Retinal pigment epithelial cell (primary cell): Measurements from ENCODE around the gene THRB.
"Not testable (repeated sequence)": the region's sequence is repeated elsewhere in the genome, so short reads cannot be mapped to it uniquely, and the experiment has no call there.

Experiments
- DNase-seq: peaks from one replicate; pipeline ENCODE4 v3.0.0-alpha.2; 2010; ENCODE audit warnings: low read depth
- H3K4me3 ChIP-seq: 2 replicates; pipeline ENCODE4 v1.5.1; 2011; ENCODE audit warnings: mild to moderate bottlenecking, low read length, control low read depth, moderate library complexity
- TF ChIP-seq, protein P1 (sequence below): conservative IDR thresholded peaks from 2 replicates; pipeline ENCODE4 v1.5.1; 2011; ENCODE audit warnings: low read depth, low read length, control low read depth, inconsistent platforms

Gene THRB

DNA sequence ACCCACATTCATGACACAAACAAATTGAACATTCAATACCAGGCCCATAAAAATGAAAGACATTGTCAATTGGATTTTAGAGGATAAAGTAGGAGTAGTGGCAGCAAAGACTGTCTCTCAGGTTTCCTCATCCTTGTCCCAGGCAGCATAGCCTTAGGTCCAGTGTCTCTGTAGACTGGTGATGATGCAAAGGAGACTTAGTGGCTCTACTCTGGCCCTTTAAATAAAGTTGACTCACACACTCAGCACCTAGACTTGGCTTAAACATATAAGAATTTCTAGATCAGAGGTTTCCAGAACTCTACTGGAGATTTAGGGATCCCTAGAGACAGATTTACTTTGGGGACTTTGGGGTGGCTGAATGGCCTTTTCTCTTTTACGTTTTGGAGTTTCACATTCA, 382.9 kb downstream of the THRB start:
- TF ChIP-seq, protein P1, sequence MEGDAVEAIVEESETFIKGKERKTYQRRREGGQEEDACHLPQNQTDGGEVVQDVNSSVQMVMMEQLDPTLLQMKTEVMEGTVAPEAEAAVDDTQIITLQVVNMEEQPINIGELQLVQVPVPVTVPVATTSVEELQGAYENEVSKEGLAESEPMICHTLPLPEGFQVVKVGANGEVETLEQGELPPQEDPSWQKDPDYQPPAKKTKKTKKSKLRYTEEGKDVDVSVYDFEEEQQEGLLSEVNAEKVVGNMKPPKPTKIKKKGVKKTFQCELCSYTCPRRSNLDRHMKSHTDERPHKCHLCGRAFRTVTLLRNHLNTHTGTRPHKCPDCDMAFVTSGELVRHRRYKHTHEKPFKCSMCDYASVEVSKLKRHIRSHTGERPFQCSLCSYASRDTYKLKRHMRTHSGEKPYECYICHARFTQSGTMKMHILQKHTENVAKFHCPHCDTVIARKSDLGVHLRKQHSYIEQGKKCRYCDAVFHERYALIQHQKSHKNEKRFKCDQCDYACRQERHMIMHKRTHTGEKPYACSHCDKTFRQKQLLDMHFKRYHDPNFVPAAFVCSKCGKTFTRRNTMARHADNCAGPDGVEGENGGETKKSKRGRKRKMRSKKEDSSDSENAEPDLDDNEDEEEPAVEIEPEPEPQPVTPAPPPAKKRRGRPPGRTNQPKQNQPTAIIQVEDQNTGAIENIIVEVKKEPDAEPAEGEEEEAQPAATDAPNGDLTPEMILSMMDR = no peak
- no peak overlapping the region for H3K4me3 ChIP-seq
- DNase-seq = no peak

DNA sequence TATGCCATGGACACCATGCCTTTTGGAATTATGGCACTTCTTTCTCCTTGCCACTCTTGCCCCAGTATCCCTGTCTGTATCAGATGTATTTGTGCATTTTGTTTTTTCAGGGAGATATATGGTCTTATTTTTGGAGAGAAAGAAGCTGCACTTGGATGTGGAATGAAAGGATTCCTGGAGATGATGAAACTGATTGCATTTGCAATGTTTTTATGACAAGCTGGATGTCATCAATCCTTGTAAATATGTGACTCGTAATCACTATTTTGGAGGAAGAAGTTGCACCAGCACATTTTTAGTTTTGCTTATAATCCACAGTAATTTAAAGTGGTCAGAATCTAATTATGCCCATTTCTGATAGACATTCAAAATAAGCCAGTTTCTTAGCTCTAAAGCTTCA, 384.6 kb downstream of the THRB start:
- TF ChIP-seq, protein P1 = no peak
- no peak for DNase-seq
- H3K4me3 ChIP-seq = no peak overlapping the region

DNA sequence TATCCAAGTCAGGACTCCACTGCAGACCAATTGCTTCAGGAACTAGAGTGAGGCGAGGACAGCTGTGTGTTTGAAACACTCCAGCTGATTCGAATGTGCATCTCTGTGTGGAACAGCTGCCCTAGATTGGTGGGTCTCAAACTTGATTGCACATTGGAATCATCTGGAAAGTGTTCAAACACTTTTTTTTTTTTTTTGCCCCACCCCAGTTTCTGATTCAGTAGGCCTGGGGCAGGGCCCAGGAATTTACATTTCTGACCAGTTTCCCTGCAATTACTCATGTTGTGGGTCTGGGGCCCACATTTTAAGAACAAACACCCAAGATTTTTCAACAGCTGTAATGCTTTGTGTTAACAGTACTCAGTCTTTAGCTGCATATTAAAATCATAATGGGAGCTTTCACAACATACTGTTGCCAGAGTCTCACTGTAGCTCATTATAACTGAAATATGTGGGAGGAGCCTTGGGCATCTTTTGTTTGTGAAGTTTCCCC, 392.9 kb downstream of the THRB start:
- DNase-seq = no peak
- TF ChIP-seq, protein P1 = no peak
- no peak overlapping the region for H3K4me3 ChIP-seq

DNA sequence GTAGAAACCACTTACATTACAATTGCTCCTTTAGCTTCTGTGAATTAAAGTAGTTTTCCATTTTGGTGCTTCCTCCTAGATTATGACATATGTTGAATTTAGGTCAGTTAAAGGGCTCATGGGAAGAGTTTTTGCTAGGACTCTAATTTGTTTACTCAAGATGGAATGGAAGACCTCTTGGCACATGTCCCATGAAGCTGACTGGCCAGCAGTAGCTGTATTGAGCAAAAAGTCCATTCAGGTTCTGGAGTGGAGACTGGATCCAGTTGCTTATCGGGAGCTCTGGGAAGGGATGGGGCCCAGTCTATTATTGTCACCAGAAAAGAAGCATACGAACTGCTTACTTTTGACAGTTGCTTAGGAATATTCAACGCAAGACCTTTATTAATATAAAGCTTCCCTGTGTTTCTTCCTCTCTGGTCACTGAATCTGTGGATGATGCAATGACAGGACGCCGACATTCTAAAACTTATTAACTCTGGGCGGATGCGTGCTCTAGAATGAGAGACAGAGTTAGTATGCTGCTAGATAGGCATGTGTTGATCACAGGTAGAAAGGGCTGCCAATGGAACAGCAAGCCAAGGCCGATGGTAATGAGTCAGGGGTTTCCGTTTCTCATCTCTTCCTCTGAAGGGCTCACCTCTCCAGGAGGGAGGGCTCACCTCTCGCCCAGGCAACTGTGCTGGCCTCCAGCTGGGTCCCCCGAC, 393.8 kb downstream of the THRB start:
- H3K4me3 ChIP-seq = no peak overlapping the region
- no peak for DNase-seq
- TF ChIP-seq, protein P1 = no peak

DNA sequence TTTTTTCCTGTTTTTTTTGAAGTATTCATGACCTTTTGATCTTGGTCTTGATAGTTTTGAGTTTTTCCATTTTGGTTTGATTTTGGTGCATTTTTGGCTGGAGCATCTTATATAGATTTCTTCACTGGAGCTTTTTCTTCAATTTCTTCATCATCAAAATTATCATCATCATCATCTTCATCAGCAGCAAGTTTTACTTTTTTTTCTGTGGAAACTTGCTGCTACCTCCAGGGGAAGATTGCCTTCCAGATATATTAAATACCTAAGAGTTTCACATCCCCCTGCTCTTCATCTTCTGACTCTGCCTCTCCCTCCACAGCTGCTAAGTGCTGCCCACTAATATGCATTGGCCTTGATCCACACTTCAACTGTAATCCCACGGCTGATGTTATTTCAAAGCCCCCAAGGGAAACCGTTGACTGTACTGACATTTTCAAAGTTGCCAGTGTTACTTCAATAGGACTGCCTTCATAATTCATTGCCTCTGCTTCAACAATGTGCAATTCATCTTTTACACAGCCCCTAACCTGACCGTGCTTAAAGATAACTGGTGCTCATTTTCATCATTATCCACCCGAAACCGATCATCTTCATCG, 397.9 kb downstream of the THRB start:
- no peak overlapping the region for H3K4me3 ChIP-seq
- DNase-seq = no peak
- TF ChIP-seq, protein P1 = no peak

DNA sequence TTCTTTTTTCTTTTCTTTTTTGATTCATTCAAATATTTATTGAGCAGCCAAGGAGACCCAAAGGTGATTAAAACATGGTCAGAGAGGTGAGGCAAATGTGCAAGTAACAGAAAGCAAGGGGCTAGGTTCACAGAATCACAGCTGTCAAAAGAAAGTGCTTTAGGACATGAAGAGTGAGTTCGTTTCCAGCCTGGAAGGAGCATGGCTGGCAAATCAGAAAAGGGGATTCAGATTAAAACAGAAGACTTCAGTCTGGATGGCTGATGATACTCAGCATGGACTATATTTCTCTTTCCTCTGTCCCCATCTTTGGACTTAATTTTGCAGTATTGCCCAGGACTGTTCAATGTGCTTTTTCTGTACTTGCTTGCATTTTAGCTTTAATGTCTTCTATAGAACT, 398.4 kb downstream of the THRB start:
- no peak for DNase-seq
- H3K4me3 ChIP-seq = no peak overlapping the region
- TF ChIP-seq, protein P1 = no peak

DNA sequence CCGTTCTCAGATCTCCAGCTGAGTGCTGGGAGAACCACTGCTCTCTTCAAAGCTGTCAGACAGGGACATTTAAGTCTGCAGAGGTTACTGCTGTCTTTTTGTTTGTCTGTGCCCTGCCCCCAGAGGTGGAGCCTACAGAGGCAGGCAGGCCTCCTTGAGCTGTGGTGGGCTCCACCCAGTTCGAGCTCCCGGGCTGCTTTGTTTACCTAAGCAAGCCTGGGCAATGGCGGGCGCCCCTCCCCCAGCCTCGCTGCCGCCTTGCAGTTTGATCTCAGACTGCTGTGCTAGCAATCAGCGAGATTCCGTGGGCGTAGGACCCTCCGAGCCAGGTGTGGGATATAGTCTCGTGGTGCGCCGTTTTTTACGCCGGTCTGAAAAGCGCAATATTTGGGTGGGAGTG, 399.8 kb downstream of the THRB start:
- not testable (repeated sequence) for H3K4me3 ChIP-seq, DNase-seq
